AG10803 (cell line): ENCODE data around the gene RSAD2.
A peak's percentile ranks its signal among the peaks of the same experiment; 100 is the strongest.

Experiments used
- DNase-seq: peaks from one replicate; pipeline ENCODE4 v3.0.0; 2010; ENCODE audit warnings: low read depth
- H3K4me3 ChIP-seq: 2 replicates; pipeline ENCODE4 v1.5.1; 2011; ENCODE audit warnings: mild to moderate bottlenecking, low read length, control low read depth
- CTCF ChIP-seq: conservative IDR thresholded peaks from 2 replicates; pipeline ENCODE4 v1.5.1; 2011; ENCODE audit warnings: mild to moderate bottlenecking, low read length, control low read depth, inconsistent platforms

RSAD2 gene

DNA sequence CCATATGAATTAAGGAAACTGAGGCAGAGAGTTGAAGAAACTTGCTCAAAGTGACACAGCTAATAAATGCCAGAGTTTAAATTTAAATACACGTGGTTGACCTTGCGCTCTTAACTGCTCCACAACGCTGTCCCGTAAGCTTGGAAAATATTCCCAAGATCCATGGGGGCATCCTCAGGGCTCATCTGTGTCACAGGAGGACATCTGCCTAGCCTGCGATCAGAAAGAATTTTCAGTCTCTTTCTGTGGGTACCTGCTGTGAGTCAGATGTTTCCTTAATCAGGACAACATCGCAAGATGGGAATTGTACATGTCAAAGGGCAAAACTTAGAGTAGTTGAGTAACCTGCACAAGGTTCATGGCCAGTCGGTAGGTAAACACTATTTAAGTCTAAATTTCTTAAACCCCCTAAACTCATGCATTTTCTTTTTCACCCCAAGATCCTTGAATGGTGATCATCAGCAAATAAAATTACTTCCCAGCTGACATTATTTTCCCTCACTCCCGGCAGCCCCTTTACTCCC lies 13.3 kb upstream of the RSAD2 start:
- no peak for DNase-seq
- TF ChIP-seq CTCF: no peak
- no peak overlapping the region for H3K4me3 ChIP-seq

GRCh38 chr2:6864923-6865345 lies 12.6 kb upstream of the RSAD2 start:
- H3K4me3 ChIP-seq: peak overlapping the region; percentile 15; the same call in 1 of the 2 replicates
- no peak for DNase-seq
- no peak for TF ChIP-seq CTCF

DNA sequence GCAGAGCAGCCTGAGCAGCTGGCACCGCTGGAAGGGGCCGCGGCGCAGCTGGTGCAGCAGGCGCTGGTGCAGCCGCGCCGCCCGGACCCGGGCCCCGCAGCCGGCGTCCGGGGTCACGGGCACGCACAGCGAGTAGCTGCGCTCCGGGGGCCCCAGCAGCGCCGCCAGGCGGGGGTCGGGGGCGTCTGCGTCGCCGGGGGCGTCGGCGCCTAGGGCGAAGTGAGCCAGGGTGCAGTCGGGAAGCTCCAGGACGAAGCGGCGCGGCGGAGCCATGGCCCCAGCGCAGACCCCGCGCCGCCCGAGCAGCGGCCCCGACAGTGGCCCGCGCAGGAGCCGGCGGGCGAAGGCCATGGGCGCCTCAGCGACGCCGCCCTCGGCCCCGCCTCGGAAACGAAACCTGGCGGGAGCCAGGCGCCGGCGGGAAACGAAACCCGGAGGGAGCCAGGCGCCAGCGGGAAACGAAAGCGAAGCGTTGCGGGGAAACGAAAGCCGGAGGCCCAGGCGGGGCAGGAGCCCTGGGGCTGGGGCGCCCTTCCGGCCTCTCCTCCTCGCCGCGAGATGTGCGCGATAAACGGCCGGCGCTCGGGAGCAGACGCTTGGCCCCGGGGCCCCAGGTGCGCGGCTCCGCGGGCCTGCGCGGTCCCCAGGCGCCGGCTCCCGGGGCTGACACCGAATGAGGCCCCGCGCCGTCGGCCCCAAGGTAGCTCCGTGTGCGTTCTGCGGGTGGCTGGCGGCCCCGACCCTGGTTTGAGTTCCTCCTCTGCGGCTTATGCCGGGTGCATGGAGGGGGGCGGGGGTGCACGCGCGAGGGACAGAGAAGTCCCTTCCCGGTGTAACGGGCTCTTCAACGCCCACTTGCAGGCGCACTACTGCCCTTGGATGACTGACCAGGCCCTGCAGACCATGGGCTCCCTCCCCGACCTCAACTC lies 12.0 kb upstream of the RSAD2 start, which contains the start of gene CMPK2:
Gene CMPK2, minus strand, starts transcription at position 562 of the 929 bp plus-strand sequence. Its CDS starts 211 bp downstream, at position 351.
- DNase-seq: peak; percentile 9
- TF ChIP-seq CTCF: no peak
- peak within 1 kb of the TSS; percentile 64 for H3K4me3 ChIP-seq

DNA sequence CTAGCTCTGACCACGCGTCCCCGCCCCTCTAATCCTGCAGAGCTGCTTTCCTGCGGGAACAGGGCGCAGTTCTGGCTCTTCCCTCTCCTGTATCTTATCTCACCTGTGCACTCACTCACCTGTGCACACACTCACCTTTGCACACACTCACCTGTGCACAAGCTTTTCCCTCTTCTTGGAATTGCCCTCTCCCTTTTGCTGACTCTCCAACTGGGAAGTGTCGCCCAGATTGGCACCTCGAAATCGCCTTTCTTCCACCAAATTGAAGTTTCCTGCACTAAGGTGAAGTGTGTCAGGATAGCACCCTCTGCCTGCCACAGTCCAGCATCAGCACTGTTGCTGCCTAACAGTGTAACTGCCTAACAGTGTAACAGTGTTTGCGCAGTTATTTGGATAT lies 11.3 kb upstream of the RSAD2 start:
- DNase-seq: no peak
- TF ChIP-seq CTCF: peak; percentile 37
- peak overlapping the region; percentile 64 for H3K4me3 ChIP-seq

- no peak for DNase-seq
- no peak for TF ChIP-seq CTCF
- no peak overlapping the region for H3K4me3 ChIP-seq
These were observed 10.6 kb upstream of the RSAD2 start for GRCh38 chr2:6866982-6867381.

DNA sequence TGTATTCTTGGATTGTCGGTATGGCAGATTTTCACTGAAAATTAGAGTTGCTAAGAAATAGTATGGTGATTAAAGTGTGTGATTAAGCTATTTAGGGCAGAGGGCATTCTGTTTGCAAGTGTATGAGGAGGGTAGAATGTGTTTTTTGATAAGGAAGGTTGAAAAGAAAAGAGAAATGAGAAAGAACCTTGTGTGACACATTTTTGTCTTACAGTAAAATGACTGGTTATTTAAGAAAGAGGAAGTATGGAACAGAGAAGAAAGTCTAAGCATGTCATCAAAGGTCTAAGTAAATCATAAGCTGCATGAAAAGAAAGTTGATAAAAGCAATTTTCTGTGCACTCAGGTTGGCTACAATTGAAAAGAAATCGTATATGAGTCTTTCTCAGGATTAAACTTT lies 5.2 kb upstream of the RSAD2 start:
- no peak for TF ChIP-seq CTCF

DNA sequence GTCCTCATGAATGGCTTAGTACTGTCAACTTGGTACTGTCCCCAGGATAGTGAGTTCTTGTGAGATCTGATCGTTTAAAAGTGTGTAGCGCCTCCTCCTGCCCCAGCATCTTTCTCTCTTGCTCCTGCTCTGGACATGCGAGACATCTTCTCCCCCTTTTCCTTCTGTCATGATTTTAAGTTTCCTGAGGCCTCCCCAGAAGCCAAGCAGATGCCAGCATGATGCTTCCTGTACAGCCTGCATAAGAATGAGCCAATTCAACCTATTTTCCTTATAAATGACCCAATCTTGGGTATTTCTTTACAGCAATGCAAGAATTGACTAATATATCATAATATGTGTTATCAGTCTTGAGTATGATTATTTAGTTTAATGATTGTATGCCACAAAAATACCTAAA lies 3.5 kb upstream of the RSAD2 start:
- no peak overlapping the region for H3K4me3 ChIP-seq
- TF ChIP-seq CTCF: no peak
- DNase-seq: no peak

More for the DNA sequence above, 5.2 kb upstream of the RSAD2 start:
- H3K4me3 ChIP-seq: no peak overlapping the region
- DNase-seq: no peak
